RPMI7951 (cell line): ENCODE results near the gene DDX51. TPM values are rescaled to one million over a fixed set of nuclear protein-coding genes. Genes with fewer than 3 reads are reported as not detected.

Source experiments
- DNase-seq: peaks from one replicate; pipeline ENCODE4 v3.0.0-alpha.2; 2012; ENCODE audit warnings: low read depth
- total RNA-seq: library from RNA; depleted of rRNA; stranded (reverse); fragments of >200 nt; shearing (Covaris generic); gene quantifications from 2 replicates; pipeline ENCODE4 v1.2.3, GENCODE V29; 2014; rRNA removed

DDX51 gene, protein sequence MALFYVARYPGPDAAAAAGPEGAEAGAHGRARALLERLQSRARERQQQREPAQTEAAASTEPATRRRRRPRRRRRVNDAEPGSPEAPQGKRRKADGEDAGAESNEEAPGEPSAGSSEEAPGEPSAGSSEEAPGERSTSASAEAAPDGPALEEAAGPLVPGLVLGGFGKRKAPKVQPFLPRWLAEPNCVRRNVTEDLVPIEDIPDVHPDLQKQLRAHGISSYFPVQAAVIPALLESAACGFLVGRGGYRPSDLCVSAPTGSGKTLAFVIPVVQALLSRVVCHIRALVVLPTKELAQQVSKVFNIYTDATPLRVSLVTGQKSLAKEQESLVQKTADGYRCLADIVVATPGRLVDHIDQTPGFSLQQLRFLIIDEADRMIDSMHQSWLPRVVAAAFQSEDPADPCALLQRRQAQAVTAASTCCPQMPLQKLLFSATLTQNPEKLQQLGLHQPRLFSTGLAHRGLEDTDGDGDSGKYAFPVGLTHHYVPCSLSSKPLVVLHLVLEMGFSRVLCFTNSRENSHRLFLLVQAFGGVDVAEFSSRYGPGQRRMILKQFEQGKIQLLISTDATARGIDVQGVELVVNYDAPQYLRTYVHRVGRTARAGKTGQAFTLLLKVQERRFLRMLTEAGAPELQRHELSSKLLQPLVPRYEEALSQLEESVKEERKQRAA
- total RNA-seq: 3.0 and 4.5 TPM in 2 replicates

DNA sequence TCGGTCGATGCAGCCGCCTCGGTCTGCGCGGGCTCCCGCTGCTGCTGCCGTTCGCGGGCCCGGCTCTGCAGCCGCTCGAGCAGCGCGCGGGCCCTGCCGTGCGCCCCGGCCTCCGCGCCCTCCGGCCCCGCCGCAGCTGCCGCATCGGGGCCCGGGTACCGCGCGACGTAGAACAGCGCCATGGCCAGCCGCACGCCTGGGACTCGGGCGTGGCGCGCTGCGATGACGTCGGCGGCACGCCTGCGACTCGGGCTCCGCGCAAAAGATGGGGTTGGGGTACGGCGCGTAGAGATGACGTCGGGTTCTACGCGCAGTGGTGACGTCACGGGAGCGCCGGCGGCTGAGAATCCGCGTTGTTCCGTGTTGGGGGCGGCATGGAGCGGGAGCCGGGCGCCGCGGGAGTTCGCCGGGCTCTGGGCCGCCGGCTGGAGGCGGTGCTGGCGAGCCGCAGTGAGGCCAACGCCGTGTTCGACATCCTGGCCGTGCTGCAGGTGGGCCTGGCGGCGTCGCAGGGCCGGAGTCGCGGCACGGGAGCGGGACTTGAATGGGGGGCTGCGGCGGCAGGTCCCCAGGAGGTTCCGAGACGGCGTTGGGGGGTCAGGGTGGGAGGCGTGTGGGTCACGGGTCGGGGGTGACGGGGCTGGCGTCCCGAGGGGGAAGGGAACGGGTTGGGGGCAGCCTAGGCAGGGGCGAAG lies at the start of gene DDX51, which contains the start of gene NOC4L:
DDX51 (minus strand) TSS at position 205 of the 695 bp plus-strand sequence; CDS start at position 182, 23 bp downstream.
NOC4L (plus strand) TSS at position 343 of the 695 bp plus-strand sequence; CDS start at position 375, 32 bp downstream.
- peak; percentile 91 for DNase-seq

DNA sequence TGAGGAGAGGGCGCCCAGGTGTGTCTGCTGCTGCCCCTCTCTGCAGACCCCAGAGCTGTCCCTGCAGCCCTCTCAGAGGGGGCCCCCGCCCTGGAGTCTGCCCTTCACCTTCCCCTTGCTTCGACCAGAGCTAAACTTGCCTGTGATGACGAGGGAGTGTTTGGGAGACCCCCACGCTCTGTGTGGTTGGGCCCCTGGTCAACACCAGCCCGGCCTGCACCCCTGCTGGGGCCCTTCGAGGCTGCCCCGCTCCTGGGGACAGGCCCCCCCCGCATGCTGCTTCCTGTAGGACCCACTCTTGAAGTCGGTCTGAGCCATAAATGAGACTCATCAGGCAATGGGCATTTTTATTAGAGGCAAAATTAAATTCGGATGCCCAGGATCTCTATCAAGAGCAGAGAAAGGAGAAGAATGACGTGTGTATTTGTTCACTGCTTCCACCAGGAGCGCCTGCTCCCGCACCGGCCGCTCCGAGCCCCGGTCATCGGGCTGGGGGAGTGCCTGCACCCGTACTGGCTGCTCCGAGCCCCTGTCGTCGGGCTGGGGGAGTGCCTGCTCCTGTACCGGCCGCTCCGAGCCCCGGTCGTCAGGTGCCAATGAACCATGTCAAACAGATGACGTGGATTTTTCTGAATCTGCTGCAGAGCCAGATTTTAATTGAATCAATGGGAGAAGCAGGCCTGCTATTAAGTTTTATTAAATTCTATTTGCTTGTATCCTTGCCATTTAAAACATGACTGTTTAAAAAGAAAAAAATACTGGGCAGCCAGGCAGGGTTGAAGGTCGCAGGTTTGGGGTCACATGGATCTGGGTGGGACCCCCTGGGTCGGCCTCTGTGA lies 47.8 kb upstream of the DDX51 start:
- DNase-seq: no peak

DNA sequence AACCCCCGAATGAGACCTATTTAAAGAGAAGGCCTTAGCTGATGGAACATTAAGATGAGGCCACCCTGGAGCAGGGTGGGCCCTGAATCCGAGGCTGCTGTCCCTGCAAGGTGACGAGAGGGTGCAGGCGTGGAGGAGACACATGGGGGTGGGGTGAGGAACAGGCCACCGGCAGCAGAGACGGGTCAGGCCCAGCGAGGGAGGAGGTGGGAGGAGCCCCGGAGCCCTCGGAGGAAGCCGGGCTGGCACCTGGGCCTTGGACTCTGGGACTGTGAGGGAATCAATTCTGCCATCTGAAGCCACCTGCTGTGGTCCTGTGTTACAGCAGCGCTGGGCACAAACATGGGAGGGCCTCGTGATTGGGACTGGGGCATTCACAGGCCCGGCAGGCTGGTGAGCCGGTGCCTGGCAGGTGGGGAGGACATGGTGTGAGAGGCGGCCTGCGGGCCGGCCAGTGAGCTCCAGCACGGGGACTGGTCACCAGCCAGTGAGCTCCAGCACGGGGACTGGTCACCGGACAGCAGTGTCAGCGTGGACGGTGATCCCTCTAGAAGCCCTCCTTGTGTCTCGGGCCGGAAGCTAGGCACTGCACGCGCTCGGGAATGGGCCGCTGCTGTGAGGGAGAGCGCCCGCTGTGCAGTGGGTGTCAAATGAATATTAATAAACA lies 46.8 kb upstream of the DDX51 start:
- DNase-seq: no peak

DNA sequence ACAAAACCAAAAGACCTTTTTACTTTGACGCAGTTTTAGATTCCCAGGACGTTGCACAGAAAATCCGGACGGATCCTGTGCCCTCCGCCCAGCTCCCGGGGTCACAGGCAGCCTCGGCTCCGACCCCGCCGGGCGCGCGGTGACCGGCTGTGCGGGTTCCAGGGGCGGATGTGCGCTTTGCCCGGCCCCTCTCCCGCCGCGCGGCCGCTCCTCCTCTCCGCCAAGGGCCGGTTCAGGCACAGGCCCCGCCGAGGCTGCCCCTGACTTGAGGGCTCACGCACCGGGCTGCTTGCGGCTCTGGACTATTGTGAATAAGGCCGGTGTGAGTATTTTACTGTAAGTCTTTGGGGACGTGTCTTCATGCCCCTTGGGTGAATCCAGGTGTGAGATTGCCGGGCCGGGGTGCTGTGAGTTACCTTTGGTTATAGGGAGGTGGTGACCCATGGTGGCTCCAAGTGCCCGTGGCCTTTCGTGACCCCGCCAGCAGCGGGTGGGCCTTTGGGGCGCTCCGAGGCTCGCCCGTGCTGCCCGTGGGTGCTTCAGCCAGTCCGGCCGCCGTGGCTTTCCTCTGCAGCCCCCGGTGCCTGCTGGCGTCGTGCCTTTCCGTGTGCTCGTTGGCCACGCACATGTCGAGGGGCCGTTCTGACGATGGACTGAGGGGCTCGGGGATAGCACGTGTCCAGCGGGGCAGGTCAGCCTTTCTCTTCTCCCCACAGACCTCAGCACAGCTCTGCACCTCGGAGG lies 46.1 kb upstream of the DDX51 start:
- DNase-seq: no peak

DNA sequence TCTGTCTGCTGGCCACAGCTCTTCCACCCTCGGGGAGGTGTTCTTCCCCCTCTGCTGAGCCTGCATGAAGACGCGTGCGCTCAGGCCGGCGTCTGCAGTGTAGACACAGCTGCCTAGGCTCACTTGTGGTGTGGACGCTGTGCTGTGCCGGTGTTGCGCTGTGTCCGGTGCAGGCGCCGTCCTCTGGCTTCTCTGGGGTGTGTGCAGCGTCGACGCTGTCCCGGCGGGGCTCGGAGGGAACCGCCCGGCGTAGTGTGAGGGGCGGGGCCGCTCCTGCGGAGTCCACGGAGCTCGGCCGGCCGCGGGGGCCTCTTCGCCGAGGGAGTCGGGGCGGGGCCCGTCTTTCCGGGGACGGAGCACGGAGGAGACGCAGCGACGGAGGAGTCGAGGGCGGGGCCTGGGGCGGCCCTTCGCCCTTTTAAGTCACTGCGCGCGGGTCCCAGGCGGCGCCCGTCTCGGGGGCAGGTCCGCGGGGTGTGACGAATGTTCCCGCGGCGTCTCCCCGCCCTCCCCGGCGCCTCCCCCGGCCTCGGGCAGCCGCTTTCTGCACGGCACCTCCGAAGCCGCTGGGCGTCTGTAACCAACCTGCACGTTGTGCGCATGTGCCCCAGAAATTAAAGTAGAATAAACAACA lies 45.4 kb upstream of the DDX51 start:
- peak; percentile 91 for DNase-seq

DNA sequence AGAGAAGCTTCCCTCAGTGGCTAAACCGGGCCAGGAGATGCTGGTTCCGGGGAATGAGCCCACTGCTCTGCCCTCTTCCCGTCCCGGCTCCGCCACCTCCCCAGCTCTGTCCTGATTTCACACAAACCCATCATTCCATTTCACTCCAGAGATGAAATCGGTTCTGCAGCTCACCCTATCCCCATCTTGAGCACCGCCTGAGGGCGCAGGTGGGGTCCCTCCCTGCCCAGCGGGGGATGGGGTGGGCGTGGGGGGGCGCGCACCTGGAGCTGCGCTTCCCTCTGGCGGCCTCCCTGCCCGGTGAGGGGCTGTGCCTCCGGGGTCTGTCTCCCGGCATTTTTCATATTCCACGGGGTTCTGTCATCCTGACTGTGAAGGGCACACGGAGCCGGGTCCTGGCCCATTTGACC lies 44.8 kb upstream of the DDX51 start:
- no peak for DNase-seq

DNA sequence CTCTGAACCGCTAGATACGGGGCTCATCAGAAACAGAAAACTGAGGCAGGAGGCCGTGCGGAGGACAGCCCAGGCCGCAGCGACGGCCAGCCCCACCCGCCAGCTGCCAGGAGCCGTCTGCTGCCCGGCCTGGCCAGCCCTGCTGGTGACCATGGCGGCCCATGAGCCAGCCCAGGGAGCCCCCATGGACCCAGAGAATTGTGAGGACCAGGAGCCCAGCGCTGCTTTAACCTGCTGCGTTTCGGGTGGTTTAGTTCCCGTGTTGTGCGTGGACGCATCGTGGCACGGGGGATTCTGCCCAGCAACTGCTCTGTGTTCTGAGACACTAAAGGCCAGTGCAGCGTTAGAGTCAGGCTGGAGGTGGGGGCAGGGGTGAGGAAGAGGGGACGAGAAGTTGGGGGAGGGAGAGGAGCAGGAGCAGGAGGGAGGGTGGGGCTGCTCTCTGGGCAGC lies 44.4 kb upstream of the DDX51 start:
- no peak for DNase-seq

DNA sequence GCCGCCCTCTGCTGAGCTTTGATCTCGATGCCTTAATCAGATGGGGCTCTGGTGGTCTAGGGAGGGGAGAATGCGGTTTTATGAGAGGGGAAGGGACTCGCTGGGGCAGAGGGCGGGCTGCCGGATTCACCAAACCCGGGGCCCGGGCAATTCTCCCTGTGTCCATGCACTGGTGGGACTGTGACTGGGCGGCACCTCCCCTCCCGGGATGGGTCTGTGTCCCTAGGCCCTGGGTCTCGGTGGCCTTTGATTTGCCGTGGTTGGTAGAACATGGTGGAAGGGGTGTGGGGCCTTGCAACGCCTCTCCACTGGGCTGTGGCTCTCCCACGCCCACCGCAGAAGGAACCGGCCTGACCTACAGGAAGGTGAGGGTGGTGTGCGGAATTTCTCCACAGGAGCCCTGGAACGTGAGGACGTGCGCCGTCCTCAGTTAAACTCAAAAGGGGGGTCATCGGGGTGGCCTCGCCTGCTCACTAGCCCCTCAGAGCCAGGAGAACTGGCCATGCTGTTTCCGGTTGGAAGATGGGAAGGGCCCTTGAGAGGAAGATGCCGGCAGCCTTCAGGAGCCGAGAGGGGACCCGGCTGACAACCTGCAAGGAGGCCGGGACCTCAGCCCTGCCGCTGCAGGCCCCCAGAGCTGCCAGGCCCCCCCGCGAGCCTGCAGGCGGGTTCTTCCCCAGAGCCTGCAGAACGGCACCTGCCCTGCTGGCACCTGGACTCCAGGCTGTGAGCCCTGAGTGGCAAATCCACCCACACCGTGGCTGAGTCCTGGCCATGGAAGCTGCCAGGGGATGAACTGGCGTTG lies 43.7 kb upstream of the DDX51 start:
- DNase-seq: no peak

DNA sequence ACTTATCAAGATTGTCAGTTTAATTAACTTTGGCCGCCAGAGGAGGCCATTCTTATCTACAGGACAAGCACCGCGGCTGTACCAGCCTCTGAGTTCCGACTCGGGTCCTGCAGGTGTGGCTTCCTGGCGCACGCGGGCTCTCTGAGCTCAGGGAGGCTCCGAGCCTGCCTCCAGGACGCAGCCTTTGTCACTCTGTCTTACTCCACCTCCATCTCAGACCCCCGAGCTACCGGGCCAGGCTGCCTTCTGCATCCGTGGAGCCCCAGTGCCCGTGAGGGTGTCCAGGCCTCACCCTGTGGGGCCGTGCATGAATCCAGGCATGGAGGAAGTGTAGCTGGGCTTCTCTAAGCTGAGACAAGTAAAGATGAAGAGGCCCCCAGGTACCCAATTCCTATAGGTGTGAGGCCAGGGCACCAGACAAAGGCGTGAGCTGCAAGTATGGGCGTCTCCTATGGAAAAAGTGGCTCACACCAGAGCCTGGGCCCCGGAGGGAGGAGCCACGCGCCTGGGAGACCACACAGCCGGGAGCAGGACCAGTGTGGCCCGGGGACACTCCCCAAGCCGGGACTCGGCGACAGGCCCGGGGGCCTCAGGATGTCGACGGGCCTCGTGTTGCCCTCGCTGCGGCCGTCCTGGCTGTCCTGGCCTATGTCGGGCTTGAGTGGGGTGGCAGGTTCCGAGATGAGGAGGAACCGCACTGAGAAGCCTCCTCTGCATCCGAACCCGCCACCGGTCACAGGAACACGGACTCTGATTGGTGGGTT lies 42.9 kb upstream of the DDX51 start:
- no peak for DNase-seq

DNA sequence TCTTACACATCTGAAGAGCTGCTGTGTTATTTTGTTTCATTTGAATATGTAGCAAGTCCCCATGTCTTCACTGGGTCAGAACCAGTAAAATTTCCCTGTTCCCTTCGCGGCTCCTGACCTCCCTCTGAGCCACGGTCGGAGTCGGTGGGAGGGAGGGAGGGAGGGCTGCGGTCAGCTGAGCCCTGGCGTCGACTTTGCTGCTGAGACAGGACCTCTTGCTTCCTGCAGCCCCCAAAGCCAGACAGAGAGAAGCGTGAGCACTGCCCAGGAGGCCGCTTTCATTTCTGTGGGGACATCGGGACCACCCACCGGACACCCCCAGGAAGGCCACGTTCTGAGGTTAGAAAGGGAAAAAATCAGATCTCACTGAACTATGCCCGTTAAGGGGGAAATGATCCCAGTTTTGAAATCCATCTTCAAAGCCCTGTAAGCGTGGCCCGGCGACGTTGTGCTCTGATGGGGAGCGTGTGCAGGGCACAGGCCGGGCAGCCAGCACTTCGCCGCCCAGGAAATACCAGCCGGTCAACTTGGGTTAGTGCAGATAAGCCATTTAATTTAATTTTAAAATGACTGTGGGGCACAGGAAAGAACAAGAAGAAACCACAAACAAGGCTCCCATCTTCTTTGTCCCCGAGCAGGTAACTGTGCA lies 42.2 kb upstream of the DDX51 start:
- DNase-seq: no peak

DNA sequence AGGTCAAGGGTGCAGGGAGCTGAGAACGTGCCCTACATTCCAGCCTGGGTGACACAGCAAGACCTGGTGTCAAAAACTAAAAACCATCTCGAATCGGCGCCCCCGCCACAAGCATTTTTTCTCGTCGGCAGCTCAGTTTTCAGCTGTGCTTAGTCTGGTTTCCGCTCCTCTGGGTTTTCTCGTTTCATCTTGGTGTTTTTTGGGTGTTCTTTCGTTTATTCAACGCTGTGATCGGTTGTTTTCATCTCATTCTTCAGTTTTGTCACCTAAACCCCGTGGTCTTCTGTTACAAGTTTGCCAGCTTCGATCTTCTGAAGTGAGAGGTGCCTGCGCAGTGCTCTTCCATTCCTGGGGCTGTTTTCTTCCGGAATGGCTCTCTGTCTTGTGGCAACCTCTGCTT lies 41.6 kb upstream of the DDX51 start:
- no peak for DNase-seq

DNA sequence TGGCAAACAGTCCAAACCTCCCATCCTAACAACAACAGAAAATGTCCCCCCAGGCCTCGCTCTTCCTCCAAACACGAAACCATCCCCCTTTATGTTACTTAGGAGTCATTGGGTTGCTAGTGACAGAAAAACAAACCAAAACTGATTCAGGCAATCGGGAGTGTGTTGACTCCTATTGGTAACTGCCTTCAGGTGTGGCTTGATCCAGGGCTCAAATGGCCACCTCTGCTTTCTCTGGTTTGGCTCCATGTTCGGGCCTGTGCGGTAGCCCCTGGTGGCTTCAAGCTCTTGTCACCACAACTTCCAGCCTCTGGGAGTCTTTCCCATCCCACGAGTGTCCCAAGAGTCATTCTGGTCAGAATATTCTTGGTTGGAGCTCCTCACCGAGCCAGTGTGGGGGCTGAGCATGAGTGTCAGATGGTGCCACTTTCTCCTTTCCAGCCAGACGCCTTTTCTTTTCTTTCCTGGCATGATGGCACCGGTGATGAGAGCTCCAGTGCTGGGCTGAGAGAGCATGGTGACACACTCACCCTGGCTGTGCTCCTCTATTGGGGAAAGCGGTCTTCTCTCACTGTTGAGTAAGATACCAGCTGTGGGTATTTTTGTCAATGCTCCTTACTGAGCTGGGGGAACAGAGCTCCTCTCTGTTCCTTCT lies 38.7 kb upstream of the DDX51 start:
- no peak for DNase-seq

DNA sequence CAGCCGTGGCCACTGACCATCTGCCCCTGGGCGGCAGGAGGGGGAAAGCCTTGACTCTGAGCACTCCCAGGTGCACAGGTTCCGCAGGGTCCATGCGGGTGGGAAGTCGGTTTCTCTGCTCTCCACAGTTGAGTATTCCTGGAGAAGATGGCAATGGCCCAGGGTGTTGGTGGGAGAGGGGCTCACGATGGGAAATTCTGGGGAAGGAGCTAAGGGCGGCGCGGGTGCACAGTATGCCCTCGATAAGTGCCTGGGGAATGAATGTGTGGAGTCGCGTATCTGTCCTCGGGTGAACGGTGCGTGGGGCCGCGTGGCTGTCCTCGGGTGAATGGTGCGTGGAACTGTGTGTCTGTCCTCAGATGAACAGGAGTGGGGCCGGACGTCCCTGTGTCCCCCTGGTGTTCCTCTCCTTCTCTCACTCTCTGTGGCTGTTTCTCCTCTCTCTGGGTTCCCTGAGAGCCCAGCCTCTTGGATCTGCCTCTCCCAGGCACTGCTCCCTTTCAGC lies 38.1 kb upstream of the DDX51 start:
- DNase-seq: no peak

DNA sequence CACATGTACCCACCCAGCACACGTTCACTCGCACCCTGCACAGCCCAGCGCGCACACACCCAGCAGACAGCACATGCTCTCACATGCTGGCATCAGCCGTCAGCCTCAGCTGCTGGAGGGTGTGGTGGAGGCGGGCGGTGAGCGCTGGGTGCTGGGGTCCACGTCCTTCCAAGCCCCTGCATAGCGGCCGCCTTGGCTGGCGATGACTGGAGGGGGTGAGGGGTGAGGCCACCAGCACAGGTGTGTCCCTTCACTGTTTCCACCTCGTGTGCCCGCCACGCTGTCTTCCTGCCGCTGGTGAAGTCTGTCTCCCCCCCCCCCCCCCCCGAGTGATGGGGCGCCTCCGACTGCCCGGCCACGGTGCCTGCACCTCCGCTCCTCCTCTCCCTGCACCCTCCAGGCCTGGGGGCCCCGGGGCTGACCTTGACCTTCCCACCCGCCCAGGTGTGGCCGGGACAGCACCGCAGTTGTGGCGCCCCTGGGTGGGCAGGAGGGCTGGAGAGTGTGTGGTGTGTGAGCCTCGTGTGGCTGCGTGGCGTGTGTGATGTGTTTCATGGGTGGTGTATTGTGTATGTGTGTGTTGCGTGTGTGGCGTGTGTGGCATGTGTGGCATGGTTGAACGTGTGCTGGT lies 37.6 kb upstream of the DDX51 start:
- no peak for DNase-seq

DNA sequence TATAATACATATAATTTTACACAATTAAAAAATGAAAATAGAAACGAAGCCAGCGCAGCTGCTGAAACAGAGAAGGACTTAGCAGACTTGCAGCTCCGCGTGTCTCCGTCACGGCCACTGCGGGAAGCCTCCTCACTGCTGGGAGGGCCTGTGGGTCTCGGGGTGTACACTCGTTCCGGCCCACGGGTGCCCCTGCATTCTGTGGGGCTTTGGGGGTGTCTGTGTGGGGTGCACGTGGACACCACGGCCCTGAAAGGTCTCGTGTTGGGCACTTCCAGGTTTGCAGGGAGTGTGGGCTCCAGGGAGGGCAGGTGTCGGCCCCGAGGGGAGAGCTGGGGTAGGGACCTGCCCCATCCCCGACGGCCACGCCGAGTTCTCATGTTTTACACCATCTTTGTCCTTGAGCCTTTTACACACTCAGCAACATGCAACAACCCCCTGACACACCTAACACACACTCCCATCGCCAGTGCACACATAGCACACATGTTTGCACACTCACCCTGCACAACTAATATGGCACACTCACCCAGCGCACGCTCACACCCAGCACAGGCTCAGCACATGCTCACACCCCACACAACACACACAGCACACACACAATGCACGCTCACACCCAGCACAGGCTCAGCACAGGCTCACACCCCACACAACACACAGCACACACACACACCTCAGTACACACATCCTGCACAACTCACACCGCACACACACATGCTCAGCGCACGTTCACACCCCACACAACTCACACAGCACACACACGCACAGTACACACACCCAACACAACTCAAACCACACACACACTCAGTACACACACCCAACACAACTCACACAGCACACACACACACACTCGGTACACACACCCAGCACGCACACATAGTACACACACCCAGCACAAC lies 36.8 kb upstream of the DDX51 start:
- DNase-seq: no peak
